GM10847 (cell line): ENCODE measurements around the gene GPN1.

Experiments used
- POLR2A ChIP-seq: IDR thresholded peaks from 2 replicates; pipeline ENCODE4 v1.6.1; 2011; ENCODE audit not compliant: insufficient read length; ENCODE audit errors: extremely low read depth

GPN1 gene

DNA sequence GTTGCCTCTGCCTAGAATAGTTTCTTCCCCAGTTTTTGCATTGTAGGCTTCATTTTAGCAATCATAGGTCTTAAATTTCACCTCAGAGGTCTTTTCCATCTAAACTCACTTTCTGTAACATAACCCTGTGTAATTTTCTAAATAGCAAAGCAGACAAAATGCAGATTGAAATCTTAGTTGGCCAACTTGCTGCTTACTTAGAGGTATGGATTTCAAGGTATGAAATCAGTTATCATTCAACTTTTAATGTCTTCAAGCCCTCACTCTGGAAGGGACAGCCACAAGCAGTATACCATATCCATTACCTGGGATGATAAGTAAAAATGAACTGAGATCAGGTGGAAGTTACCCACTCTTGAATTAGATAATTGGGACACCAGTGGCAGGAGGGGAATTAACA is 3.9 kb upstream of the GPN1 start:
- TF ChIP-seq POLR2A: no peak

DNA sequence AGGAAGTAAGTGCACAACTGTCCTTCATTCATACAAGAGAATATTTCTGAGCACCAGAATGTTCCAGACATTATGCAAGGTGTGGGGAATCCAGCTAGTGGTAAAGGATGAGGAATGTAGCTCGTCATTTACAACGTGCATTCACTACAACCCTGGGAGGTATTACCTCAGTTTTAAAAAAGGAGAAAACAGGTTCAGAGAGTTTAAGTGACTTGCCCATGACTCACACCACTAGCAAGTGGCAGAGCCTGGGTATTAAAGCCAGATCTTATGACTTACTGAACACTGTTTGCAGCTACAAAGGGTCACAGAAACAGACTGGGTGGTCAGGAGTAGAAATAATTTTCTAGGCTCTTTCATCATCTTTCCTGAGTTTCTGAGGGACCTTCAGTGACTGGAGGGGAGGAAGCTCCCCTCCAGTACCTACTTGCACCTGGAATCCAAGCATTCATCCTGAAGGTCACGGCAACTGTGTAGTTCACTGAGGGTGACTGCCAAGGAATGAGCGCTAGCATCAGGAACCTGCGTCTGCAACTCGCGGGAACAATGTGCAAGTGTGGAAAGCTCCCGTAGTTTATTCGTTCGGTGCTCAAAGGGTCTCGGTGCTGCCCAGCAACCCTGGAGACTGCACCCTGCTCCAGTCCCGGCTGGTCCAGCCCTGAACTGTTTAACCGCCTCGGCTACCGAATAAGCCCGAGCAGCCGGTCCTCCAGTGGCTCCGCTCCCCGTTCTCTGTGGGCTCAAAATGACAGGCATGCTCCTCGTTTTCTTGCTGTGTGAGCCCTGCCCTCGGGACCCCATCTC is 685 bp upstream of the GPN1 start:
- TF ChIP-seq POLR2A: no peak

DNA sequence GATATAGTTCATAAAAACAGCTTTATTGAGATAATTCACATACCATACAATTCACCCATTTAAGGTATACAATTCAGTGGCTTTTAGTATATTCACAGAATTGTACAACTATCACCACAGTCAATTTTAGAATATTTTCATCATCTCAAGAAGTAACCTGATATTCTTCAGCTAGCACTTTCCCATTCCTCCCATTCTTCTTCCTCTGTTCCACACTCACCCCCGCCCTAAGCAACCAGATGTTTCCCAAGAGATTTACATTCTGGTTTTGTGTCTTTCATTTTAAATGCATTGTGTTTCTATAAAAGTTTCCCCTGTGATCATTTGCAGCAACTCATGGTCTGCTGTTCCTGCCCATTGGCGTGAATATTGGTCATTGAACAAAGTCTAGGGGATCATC is 5.4 kb downstream of the GPN1 start:
- no peak for TF ChIP-seq POLR2A

DNA sequence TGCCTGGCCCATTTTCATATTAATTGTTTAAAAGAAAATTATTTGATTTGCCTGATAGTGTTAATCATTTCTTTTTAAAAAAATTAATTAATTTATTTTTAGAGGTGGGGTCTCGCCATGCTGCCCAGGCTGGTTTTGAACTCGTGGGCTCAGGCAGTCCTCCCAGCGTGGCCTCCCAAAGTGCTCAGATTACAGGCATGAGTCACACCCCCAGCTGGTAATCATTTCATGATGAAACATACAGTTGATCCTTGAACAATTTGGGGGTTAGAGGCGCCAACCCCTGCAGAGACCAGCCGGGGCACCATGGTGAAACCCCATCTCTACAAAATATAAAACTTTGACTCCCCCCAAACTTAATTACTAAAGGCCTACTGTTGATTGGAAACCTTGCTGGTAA is 7.9 kb downstream of the GPN1 start:
- no peak for TF ChIP-seq POLR2A

DNA sequence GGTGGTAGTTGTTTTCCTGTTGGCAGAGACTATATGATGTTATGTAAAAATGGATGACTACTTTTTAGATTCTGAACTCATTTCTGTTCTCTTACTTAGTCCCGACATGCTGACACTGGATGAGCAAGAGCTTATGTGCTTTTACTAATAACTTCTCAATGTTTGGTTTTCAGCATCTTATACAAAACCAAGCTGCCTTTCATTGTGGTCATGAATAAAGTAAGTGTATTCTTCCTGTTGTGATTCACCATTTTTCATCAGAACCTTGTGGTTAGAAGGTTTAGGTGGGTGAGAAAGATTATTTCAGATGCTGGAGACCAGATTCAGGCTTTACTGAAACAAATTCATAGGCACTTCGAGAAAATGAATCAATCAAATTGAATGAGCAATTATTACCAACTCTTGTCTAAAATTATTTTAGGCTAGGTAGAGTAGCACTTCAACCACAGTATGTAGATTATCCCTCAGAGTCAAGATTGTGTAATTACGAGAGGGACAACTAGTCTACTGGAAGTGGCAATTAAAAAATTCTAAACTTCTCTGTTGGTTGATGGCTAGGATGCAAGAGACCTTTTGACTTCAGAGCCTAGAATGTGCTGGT is 9.3 kb downstream of the GPN1 start:
- no peak for TF ChIP-seq POLR2A

DNA sequence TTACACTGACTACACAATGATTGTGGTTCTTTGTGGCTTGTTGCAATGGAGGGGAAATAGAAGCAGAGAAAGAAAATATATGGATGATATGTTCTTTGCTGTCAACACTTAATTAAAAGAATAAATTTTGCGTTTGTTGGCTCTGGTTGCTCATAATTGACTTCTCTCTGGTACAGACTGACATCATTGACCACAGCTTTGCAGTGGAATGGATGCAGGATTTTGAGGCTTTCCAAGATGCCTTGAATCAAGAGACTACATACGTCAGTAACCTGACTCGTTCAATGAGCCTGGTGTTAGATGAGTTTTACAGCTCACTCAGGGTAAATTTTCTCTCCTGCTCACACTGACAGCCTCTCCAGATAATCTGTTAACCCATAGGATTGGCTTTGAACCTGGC is 9.9 kb downstream of the GPN1 start:
- TF ChIP-seq POLR2A: no peak

DNA sequence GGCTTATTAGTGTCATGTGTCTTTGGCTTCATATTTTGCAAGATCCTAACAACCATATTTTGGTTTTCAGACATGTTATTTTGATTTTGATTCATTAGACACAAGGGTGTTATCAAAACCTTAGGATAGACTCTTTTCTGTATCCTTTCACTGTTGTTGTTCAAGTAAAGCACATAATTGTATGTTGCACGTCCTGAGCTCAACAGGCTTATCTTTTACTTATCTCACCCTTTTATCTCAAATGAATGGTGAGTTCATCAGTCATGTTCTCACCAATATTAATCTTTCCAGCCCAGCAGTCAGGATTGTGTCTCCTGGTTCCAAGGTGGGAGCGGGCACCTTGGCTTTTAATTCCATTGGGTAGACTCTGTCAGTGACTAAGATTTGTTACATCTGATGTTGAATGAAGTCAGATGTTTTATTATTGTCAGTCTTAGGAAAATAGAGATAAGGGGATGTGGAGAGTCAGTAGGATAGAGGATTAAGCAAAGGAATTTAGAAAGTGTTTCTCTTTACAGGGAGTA is 11.9 kb downstream of the GPN1 start:
- TF ChIP-seq POLR2A: no peak

DNA sequence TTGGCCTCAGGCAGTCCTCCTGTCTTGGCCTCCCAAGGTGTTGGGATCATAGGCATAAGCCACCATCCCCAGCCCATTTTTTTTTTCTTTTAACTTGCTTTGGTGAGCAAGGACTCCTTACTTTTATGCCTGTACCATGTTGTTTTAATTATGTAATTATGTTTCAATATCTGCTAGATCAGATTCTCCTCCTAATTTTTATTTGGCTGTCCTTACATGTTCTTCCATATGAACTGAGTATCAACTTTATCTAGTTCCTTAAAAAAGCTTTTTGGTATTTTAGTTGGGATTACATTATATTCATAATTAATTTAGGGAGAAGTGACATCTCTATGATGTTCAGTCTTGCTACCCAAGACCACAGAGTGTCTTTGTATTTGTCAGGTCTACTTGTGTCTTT is 16.3 kb downstream of the GPN1 start:
- TF ChIP-seq POLR2A: no peak

DNA sequence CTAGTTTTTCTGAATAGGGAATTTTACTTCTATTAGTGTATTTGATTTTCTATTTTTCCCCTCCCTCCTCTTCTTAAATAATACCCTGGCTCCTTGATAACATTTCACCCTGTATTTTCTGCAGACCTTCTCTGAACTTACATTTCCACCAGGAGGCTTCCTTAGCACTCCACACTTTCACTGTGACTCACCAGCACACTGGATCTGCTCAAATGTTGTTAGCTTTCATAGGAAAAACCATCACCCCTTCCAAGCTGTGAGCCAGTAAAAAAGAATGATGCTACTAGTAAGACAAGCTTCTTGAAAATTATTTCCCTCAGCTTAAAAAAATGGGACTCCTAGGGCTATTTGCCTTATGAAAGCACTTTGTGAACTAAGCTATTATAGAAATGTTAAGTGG is 18.4 kb downstream of the GPN1 start:
- TF ChIP-seq POLR2A: no peak

DNA sequence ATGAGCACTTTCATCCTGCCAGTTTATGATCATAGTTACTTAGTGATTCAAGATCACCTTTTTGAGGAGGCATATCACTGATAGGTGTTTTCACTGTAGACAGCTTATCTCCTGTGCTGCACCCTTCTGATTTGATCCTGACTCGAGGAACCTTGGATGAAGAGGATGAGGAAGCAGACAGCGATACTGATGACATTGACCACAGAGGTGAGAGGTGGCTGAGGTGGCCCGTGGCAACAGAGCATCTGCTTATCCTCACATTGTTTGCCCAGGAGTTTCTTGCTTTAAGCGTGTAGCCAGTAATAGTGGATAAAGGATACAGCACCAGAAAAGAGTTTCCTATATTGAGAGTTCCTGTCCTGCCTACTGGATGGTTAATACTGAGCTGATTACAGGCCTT is 18.9 kb downstream of the GPN1 start:
- no peak for TF ChIP-seq POLR2A

DNA sequence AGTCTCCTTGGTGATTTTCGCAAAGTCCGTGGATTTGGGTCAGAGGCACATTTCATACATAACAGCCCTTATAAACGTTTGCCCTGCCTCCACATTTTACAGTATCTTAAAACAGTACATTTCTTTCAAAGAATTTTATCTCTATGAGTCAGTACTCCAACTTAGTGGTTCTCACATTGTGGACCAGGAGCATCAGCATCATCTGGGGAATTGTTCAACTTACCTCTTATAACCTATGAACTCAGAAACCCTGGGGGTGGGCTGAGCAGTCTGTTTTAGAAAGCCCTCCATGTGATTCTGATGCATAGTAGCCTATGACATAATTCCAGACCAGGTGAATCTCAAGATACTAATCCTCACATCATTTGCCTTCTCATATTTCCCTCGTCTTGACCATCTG is 22.2 kb downstream of the GPN1 start:
- TF ChIP-seq POLR2A: no peak

DNA sequence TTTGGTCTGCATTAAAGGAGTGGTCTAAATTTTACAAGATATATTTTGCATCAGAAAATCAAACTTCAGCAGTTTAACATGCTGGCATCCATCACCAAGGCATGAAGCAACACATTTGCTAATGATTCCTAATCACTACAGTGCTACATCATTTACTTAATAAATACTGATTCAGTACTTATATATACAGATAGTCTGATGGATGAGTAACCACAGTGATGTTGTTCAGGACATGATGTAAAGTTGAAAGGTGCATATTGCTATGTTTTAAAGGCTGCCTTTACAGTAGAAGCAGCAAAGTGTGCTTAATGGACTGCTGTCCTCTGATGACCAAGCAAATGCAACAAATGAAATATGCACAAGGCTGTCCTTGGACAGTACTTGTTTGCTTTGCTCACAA is 23.5 kb downstream of the GPN1 start:
- no peak for TF ChIP-seq POLR2A

DNA sequence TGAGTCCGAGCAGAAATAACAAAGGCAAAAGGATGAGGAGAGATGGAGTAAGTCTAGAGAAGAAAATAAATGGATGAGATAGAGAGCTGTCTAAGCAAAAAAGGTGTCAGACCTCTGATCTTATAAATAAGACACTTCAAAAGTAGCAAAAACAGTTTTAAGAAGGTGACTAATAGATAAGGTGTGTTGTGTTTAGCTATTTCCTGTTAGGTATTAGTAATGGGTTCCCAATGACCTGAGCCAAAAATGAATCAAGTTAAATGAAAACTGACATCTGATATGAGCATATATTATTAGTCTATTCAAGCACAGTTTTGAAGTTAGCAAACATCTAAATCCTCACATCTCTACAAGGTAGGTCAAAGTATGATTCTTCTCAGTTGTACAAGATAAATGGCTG is 23.9 kb downstream of the GPN1 start:
- no peak for TF ChIP-seq POLR2A

DNA sequence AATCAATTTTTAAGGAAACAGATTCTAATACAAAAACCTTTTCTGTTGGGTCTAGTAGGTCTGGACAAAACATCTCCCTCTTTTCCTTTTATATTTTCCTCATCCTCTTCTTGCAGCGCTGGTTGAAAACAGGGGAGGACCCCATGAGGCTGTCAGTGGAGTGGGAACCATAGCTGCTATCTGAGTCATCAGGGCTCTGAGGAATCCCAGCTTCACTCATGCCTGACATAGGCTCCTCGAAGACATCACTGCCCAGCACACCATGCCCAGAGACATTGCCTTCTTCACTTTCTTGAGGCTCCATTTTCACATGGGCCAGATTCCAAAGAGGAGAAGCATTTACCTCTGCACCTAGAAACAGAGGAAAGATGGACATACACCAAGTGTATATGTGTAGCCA is 24.5 kb downstream of the GPN1 start:
- no peak for TF ChIP-seq POLR2A

DNA sequence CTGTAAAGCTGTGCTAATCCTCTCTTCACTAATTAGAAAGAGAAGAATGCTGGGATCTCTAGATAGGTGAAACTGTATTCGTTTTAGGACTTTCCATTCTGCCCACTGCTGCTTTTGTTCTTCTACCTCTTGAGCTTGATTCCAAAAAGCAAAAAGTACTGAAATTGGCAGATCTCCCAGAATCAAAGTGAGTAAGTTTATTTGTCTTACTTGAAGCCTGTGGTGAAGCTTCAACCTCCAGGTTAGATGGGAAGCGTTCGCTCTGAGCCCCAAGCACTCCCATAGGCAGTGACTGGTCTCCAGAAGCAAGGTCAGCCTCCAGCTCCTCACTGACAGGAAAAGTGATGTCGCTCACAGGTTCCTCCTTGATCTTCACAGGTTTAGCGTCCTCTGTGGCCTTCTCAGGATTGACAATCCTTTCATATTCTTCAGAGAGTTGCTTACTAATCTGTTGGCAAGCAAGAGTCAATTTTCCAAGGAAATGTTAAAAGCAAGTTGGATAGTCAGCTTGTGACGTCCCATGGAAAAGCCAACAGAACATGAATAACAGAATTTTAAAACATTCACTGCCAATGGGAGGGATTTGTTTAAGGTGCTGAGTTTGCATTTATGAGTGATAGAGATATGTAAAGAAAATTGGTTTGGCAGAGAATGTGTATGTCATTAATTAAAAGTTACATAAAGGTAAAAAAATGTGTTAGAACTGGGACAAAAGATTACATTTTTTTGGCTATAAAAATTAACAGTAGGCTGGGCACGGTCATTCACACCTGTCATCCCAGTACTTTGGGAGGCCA is 26.5 kb downstream of the GPN1 start:
- TF ChIP-seq POLR2A: no peak

DNA sequence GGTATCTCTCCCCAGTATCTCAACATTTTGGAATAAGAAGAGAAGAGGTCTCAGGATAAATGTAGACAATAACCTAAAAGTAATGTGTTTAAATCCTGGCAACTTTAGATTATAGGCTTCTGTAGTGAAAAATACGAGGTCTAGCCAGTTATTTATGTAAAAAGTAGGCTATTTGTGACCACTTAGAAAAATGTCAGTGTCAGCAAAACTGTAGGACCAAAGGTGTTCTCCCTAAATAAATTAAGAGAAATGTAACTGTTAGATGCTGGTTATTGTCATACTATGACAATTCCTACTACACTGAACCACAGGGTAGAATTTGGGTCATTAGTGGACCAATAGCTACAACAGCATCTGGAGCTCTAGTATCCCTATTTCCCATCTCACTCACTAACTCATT is 32.5 kb downstream of the GPN1 start:
- TF ChIP-seq POLR2A: no peak

DNA sequence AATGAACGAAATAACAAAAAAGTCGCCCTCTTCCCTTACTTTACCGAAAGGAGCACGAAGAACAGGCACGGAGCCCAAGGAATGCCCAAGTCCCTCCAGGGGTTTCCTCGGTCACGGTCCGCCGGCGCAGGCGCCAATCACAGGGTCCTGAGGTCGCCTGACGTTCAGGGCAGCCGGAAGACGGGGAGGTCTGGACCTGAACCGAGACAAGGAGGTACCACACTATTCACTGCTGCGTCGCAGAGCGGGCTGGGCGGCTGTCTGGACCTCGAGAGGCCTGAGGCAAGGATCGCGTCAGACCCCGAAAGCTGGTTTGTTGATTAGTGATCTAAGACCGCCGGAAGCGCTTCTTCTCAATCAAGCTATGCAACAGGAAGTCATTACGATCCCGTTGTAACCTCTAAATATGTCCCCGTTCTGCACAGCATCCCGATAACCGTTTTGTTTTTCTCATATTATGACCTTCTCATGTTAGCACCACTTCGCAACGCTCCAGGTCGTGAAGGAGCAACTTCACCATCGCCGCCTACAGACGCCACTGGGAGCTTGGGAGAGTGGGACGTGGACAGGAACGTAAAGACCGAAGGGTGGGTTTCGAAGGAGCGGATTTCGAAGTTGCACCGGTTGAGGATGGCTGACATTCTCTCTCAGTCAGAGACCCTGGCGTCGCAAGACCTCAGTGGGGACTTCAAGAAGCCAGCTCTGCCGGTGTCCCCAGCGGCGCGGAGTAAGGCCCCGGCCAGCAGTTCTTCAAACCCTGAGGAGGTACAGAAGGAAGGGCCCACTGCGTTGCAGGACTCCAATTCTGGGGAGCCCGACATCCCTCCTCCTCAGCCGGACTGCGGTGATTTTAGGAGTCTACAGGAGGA is 34.7 kb downstream of the GPN1 start, which contains the start of the genes SLC4A1AP and SUPT7L:
TSS of gene SLC4A1AP (plus strand) at position 605 of the 869 bp plus-strand sequence. CDS start at position 631, 26 bp downstream.
TSS of gene SUPT7L (minus strand) at position 330 of the 869 bp plus-strand sequence. CDS start 1,422 bp downstream, outside the sequence.
- TF ChIP-seq POLR2A: peak; percentile 43
